Measurements from ENCODE around the gene PKP4. TPM values are rescaled to one million over a fixed set of nuclear protein-coding genes. Genes with fewer than 3 reads are reported as not detected.

PKP4 gene
- total RNA-seq, 1 donor from 2014 or later: 62.9 TPM

- H3K27ac Mint-ChIP-seq: no peak overlapping the region
Observed at GRCh38 chr2:158482594-158482993, 25.8 kb downstream of the PKP4 start.

GRCh38 chr2:158484892-158485556 is 28.3 kb downstream of the PKP4 start:
- no peak overlapping the region for H3K4me3 Mint-ChIP-seq (ENCODE audit: low read depth)
- TF ChIP-seq CTCF (IDR thresholded peaks at IDR 0.05; ENCODE audit: unreplicated experiment): no peak
- H3K36me3 Mint-ChIP-seq (ENCODE audit: insufficient read depth): peaks cover 2% of the 10 kb centered on the region
- no peak overlapping the region for H3K27ac Mint-ChIP-seq
- DNase-seq (ENCODE audit: low spot score, unreplicated experiment): no peak
- H3K9me3 Mint-ChIP-seq (ENCODE audit: low read depth): no peaks in the 10 kb centered on the region
- H3K27me3 Mint-ChIP-seq: no peaks in the 10 kb centered on the region
- peaks cover 14% of the 10 kb centered on the region for H3K4me1 Mint-ChIP-seq (ENCODE audit: low read depth)

More at GRCh38 chr2:158482594-158482993, 25.8 kb downstream of the PKP4 start:
- peaks cover 2% of the 10 kb centered on the region for H3K36me3 Mint-ChIP-seq (ENCODE audit: insufficient read depth)
- no peaks in the 10 kb centered on the region for H3K27me3 Mint-ChIP-seq
- no peaks in the 10 kb centered on the region for H3K9me3 Mint-ChIP-seq (ENCODE audit: low read depth)
- no peak for DNase-seq (ENCODE audit: low spot score, unreplicated experiment)
- no peak overlapping the region for H3K4me3 Mint-ChIP-seq (ENCODE audit: low read depth)
- H3K4me1 Mint-ChIP-seq (ENCODE audit: low read depth): no peaks in the 10 kb centered on the region
- no peak for TF ChIP-seq CTCF (IDR thresholded peaks at IDR 0.05; ENCODE audit: unreplicated experiment)

GRCh38 chr2:158486150-158486969 is 29.6 kb downstream of the PKP4 start:
- DNase-seq (ENCODE audit: low spot score, unreplicated experiment): no peak
- H3K4me3 Mint-ChIP-seq (ENCODE audit: low read depth): no peak overlapping the region
- no peaks in the 10 kb centered on the region for H3K9me3 Mint-ChIP-seq (ENCODE audit: low read depth)
- no peaks in the 10 kb centered on the region for H3K27me3 Mint-ChIP-seq
- peaks cover 15% of the 10 kb centered on the region for H3K4me1 Mint-ChIP-seq (ENCODE audit: low read depth)
- no peak for TF ChIP-seq CTCF (IDR thresholded peaks at IDR 0.05; ENCODE audit: unreplicated experiment)
- H3K36me3 Mint-ChIP-seq (ENCODE audit: insufficient read depth): no peaks in the 10 kb centered on the region
- no peak overlapping the region for H3K27ac Mint-ChIP-seq

- H3K4me1 Mint-ChIP-seq (ENCODE audit: low read depth): peaks cover 15% of the 10 kb centered on the region
- no peaks in the 10 kb centered on the region for H3K9me3 Mint-ChIP-seq (ENCODE audit: low read depth)
- no peak overlapping the region for H3K4me3 Mint-ChIP-seq (ENCODE audit: low read depth)
- H3K27me3 Mint-ChIP-seq: no peaks in the 10 kb centered on the region
- no peaks in the 10 kb centered on the region for H3K36me3 Mint-ChIP-seq (ENCODE audit: insufficient read depth)
- no peak overlapping the region for H3K27ac Mint-ChIP-seq
- DNase-seq (ENCODE audit: low spot score, unreplicated experiment): no peak
- no peak for TF ChIP-seq CTCF (IDR thresholded peaks at IDR 0.05; ENCODE audit: unreplicated experiment)
Observed at GRCh38 chr2:158486970-158487325, 30.2 kb downstream of the PKP4 start.

GRCh38 chr2:158487419-158487818 is 30.7 kb downstream of the PKP4 start:
- DNase-seq (ENCODE audit: low spot score, unreplicated experiment): no peak
- Mint-ChIP-seq H3K9me3 (ENCODE audit: low read depth) (no peaks in the 10 kb centered on the region), H3K27me3 (no peaks in the 10 kb centered on the region), H3K36me3 (ENCODE audit: insufficient read depth) (no peaks in the 10 kb centered on the region), H3K4me1 (ENCODE audit: low read depth) (peaks cover 15% of the 10 kb centered on the region), H3K27ac (no peak overlapping the region), H3K4me3 (ENCODE audit: low read depth) (no peak overlapping the region)
- TF ChIP-seq CTCF (IDR thresholded peaks at IDR 0.05; ENCODE audit: unreplicated experiment): no peak
